SH-SY5Y (cell line): ENCODE measurements around the gene CCDC102A.

Experiments used
- GATA2 ChIP-seq: IDR thresholded peaks from 2 replicates; pipeline ENCODE4 v1.6.1; 2011; ENCODE audit warnings: mild to moderate bottlenecking, low read depth, low read length
- GATA3 ChIP-seq: IDR thresholded peaks from 2 replicates; pipeline ENCODE4 v1.6.1; 2011; ENCODE audit warnings: low read depth, mild to moderate bottlenecking, low read length, moderate library complexity

The CCDC102A gene

GRCh38 chr16:57570301-57571070, 34.1 kb upstream of the CCDC102A start:
- no peak for TF ChIP-seq GATA2
- TF ChIP-seq GATA3: no peak

GRCh38 chr16:57569306-57569946, 33.1 kb upstream of the CCDC102A start:
- TF ChIP-seq GATA3 (no peak), GATA2 (no peak)

GRCh38 chr16:57568173-57568678, 31.9 kb upstream of the CCDC102A start:
- TF ChIP-seq GATA2 (no peak), GATA3 (no peak)

GRCh38 chr16:57567691-57568090, 31.3 kb upstream of the CCDC102A start:
- no peak for TF ChIP-seq GATA2
- no peak for TF ChIP-seq GATA3

GRCh38 chr16:57566436-57566835, 30.1 kb upstream of the CCDC102A start:
- TF ChIP-seq GATA2 (no peak), GATA3 (no peak)

- TF ChIP-seq GATA3: no peak
- TF ChIP-seq GATA2: no peak
Observed at GRCh38 chr16:57565461-57565860, 29.1 kb upstream of the CCDC102A start.

- TF ChIP-seq GATA2: no peak
- TF ChIP-seq GATA3: no peak
Observed at GRCh38 chr16:57564571-57565270, 28.4 kb upstream of the CCDC102A start.

GRCh38 chr16:57563761-57564160, 27.4 kb upstream of the CCDC102A start:
- TF ChIP-seq GATA3: no peak
- TF ChIP-seq GATA2: no peak

- TF ChIP-seq GATA3: no peak
- TF ChIP-seq GATA2: no peak
Observed at GRCh38 chr16:57563487-57563750, 27.0 kb upstream of the CCDC102A start.

- no peak for TF ChIP-seq GATA2
- TF ChIP-seq GATA3: no peak
Observed at GRCh38 chr16:57562669-57563486, 26.5 kb upstream of the CCDC102A start.

- TF ChIP-seq GATA3 (no peak), GATA2 (no peak)
Observed at GRCh38 chr16:57562066-57562465, 25.7 kb upstream of the CCDC102A start.

GRCh38 chr16:57559072-57559790, 22.9 kb upstream of the CCDC102A start:
- TF ChIP-seq GATA3 (peak; percentile 60; the same call in 1 of the 2 replicates), GATA2 (peak; percentile 67; the same call in 1 of the 2 replicates)

GRCh38 chr16:57556941-57557541, 20.7 kb upstream of the CCDC102A start:
- peak; percentile 39; the same call in 1 of the 2 replicates for TF ChIP-seq GATA2
- TF ChIP-seq GATA3: no peak; the same call in 1 of the 2 replicates
